Stomach (tissue), 9 donors: ENCODE results near the gene ANKRD52. TPM values are rescaled to one million over a fixed set of nuclear protein-coding genes. Genes with fewer than 3 reads are reported as not detected.

Experiments
- DNase-seq, 2 donors: peaks; one replicate each; pipeline versions ENCODE4 v3.0.0 to v3.0.0-alpha.2; 2013 to 2019
- H3K27ac ChIP-seq, 5 donors: fragments of 200-600 bp in 4 of 5; sonication (generic) in 4 of 5; one replicate each; pipeline ENCODE4 v1.5.1; 2013 to 2019; ENCODE audit warnings: mild to moderate bottlenecking in 1 of 5, moderate library complexity in 1 of 5
- H3K27me3 ChIP-seq, 3 donors: fragments of 200-600 bp; sonication (generic); one replicate each; pipeline ENCODE4 v1.5.1; 2017 to 2019; ENCODE audit warnings: mixed run types in 1 of 3
- H3K36me3 ChIP-seq, 4 donors: fragments of 200-600 bp; sonication (generic); 1 replicate in 3 of 4; 2 replicates in 1 of 4; pipeline ENCODE4 v1.5.1; 2016 to 2019
- H3K4me1 ChIP-seq, 4 donors: fragments of 200-600 bp; sonication (generic); one replicate each; pipeline ENCODE4 v1.5.1; 2016 to 2019
- H3K4me3 ChIP-seq, 4 donors: fragments of 200-600 bp; sonication (generic) in 3 of 4; one replicate each; pipeline ENCODE4 v1.5.1; 2016 to 2019; ENCODE audit warnings: mild to moderate bottlenecking in 1 of 4
- H3K9me3 ChIP-seq, 4 donors: fragments of 200-600 bp; sonication (generic); one replicate each; pipeline ENCODE4 v1.5.1; 2016 to 2019
- EP300 ChIP-seq: sonication (generic); formaldehyde crosslinking; IDR thresholded peaks from one replicate; pipeline ENCODE4 v1.6.1; 2017; ENCODE audit warnings: antibody characterized with exemption
- POLR2A ChIP-seq, 4 donors: fragments of 450-650 bp; IDR thresholded peaks; one replicate each; pipeline ENCODE4 v1.6.1; 2016; ENCODE audit warnings: antibody characterized with exemption in 4 of 4, control low read depth in 2 of 4, mild to moderate bottlenecking in 1 of 4, moderate library complexity in 1 of 4
- POLR2AphosphoS5 ChIP-seq, 3 donors: sonication (generic); formaldehyde crosslinking; IDR thresholded peaks; one replicate each; pipeline ENCODE4 v1.6.1; 2016; ENCODE audit warnings: antibody characterized with exemption in 3 of 3
- WGBS, 5 donors: extraction: QIAGEN DNeasy Blood & Tissue Kit in 3 of 5; methylation state at CpG; one replicate each; pipeline versions ENCODE4 v1.1.5 to v1.1.7; 2013 to 2018; 5-methylcytosine and 5-hydroxymethylcytosine counted together
- intact Hi-C: fragments of 100-400 bp; cut with DNase I; formaldehyde crosslinking; loops from one replicate; pipeline ENCODE4 v1.15.1; 2023; ENCODE audit warnings: low total_unique reads
- polyA plus RNA-seq, 3 donors: library from polyadenylated mRNA; stranded (reverse); fragments of 200-250 nt; gene quantifications; one replicate each; pipeline ENCODE4 v1.2.3, GENCODE V29; 2013
- total RNA-seq, 5 donors: library from RNA; depleted of rRNA; stranded (reverse); fragments of >200 nt; gene quantifications; one replicate each; pipeline versions ENCODE4 v1.1.0 to v1.2.3, GENCODE V29; 2014 to 2016
- TF ChIP-seq, protein P1 (sequence below), 7 experiments: fragments of 450-650 bp in 4 of 7; fragments of 200-600 bp in 3 of 7; sonication (generic) in 3 of 7; IDR thresholded peaks; one replicate each; pipeline ENCODE4 v1.5.1; 2016 to 2019; ENCODE audit warnings: antibody characterized with exemption in 7 of 7, control low read depth in 2 of 7, mild to moderate bottlenecking in 1 of 7
- donor health status: healthy with polysubstance abuse.
- donor health status: Bipolar disorder and iron deficiency.
- donor health status: healthy.

ANKRD52 gene
- total and polyA plus RNA-seq, 8 donors = 2.3 to 28.3 (median 10.4) TPM

- peaks cover 8 to 29% (median 23%) of the 10 kb centered on the region in 4 donors for H3K36me3 ChIP-seq
- H3K4me1 ChIP-seq = peaks cover 11 to 23% (median 18%) of the 10 kb centered on the region in 4 donors
- 82 to 93% (median 91%) methylated on average over 7 of the region's 7 CpGs for WGBS, 5 donors
- H3K27me3 ChIP-seq = no peaks in the 10 kb centered on the region
- DNase-seq = no peak
- no peaks in the 10 kb centered on the region for H3K9me3 ChIP-seq
- H3K27ac ChIP-seq = no peak overlapping the region
- TF ChIP-seq POLR2A (IDR thresholded peaks at IDR 0.05) (no peak), EP300 (no peak), POLR2AphosphoS5 (IDR thresholded peaks at IDR 0.05) (no peak)
- TF ChIP-seq, protein P1, sequence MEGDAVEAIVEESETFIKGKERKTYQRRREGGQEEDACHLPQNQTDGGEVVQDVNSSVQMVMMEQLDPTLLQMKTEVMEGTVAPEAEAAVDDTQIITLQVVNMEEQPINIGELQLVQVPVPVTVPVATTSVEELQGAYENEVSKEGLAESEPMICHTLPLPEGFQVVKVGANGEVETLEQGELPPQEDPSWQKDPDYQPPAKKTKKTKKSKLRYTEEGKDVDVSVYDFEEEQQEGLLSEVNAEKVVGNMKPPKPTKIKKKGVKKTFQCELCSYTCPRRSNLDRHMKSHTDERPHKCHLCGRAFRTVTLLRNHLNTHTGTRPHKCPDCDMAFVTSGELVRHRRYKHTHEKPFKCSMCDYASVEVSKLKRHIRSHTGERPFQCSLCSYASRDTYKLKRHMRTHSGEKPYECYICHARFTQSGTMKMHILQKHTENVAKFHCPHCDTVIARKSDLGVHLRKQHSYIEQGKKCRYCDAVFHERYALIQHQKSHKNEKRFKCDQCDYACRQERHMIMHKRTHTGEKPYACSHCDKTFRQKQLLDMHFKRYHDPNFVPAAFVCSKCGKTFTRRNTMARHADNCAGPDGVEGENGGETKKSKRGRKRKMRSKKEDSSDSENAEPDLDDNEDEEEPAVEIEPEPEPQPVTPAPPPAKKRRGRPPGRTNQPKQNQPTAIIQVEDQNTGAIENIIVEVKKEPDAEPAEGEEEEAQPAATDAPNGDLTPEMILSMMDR (IDR thresholded peaks at IDR 0.05) = no peak
- no peak overlapping the region for H3K4me3 ChIP-seq
- intact Hi-C loops = no loop called here
Observed at GRCh38 chr12:56229082-56229481, 29.1 kb downstream of the ANKRD52 start.

DNA sequence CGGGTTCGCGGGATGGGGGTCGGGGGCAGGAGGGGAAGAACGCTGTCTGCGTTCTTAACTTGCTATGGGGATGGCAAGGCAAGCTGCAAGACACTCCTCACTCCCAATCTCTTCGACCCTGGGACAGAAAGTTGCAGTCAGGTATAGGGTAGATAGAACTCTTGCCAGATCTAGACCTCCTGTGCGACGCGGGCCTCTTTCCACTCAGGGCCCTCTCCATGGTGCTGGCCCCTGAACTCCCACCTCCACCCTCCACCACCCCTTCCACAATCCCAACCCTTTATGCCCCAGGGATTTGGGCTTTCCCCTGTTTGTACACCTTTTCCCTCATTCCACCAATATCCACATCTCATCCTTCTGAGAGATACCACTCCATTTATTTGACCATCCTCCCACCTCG is 33.2 kb downstream of the ANKRD52 start:
- TF ChIP-seq, protein P1 (IDR thresholded peaks at IDR 0.05) = no peak
- TF ChIP-seq EP300 = no peak
- TF ChIP-seq POLR2A (IDR thresholded peaks at IDR 0.05) = no peak
- TF ChIP-seq POLR2AphosphoS5 (IDR thresholded peaks at IDR 0.05) = no peak
- Histone ChIP-seq H3K27me3 (no peaks in the 10 kb centered on the region), H3K27ac (peak overlapping the region in 4 of 5 donors; percentile 96 to 97 (median 97)), H3K4me1 (peaks cover 41 to 45% (median 44%) of the 10 kb centered on the region in 4 donors), H3K36me3 (peaks cover 8 to 29% (median 23%) of the 10 kb centered on the region in 4 donors), H3K4me3 (peak overlapping the region; percentile 57 to 79 (median 68)), H3K9me3 (no peaks in the 10 kb centered on the region)
- intact Hi-C loops = no loop called here
- WGBS, 5 donors = 33 to 72% (median 42%) methylated on average over 11 of the region's 11 CpGs
- DNase-seq = no peak

DNA sequence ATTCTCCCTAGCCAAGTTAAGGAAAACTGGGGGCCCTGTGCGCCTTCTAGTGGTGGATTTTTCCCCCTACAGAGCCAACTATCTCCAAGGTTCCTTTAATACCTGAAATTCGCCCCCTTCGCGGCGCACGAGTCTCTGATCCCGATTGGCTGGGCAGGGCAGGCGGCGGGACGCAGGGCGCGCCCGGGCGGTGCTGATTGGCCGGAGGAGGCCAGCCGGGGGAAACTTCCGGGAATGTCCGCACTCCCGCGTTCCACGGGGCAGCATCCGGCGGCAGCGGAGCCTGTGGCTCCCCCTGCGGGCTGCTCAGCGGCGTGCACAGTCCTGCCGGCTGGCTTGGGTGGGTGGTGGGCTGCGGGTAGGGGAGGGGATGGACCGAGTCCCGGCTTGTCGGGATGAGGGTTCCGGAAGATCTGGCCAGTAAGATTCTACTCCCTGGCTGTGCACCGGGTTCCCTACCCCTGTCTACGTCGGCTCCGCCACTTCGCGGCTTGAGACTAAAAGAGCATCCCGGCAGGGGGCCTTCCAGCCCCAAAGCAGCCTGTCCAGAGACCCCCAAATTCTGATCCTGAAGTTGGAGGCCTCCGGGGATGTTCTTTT is 34.0 kb downstream of the ANKRD52 start, which contains the start of gene NABP2:
NABP2 (plus strand) TSS at position 241 of the 600 bp plus-strand sequence. CDS start 515 bp downstream, outside the sequence.
- Histone ChIP-seq H3K4me3 (peak within 1 kb of the TSS; percentile 57 to 79 (median 68)), H3K36me3 (peaks cover 8 to 24% (median 20%) of the 10 kb centered on the region in 4 donors), H3K27ac (peak within 1 kb of the TSS; percentile 81 to 97 (median 97)), H3K27me3 (no peaks in the 10 kb centered on the region), H3K4me1 (peaks cover 44 to 52% (median 51%) of the 10 kb centered on the region in 4 donors), H3K9me3 (no peaks in the 10 kb centered on the region)
- DNase-seq = peak; percentile 98 to 99
- intact Hi-C loops = no loop called here
- WGBS, 5 donors = 0 to 1% (median 0%) methylated on average over 25 to 41 of the region's 41 CpGs
- no peak for TF ChIP-seq POLR2A (IDR thresholded peaks at IDR 0.05)
- TF ChIP-seq, protein P1 (IDR thresholded peaks at IDR 0.05) = peak in 6 of 7 experiments; percentile 6 to 99 (median 86)
- no peak for TF ChIP-seq EP300
- peak; percentile 36 to 84 (median 59) for TF ChIP-seq POLR2AphosphoS5 (IDR thresholded peaks at IDR 0.05)

GRCh38 chr12:56223571-56224101 is 34.5 kb downstream of the ANKRD52 start:
- H3K9me3 ChIP-seq = no peaks in the 10 kb centered on the region
- peak overlapping the region; percentile 57 to 79 (median 68) for H3K4me3 ChIP-seq
- intact Hi-C loops = no loop called here
- WGBS, 5 donors = 19 to 29% (median 24%) methylated on average over 15 of the region's 15 CpGs
- peak overlapping the region; percentile 81 to 97 (median 97) for H3K27ac ChIP-seq
- DNase-seq = no peak
- no peaks in the 10 kb centered on the region for H3K27me3 ChIP-seq
- TF ChIP-seq POLR2AphosphoS5 (IDR thresholded peaks at IDR 0.05) = no peak
- no peak for TF ChIP-seq POLR2A (IDR thresholded peaks at IDR 0.05)
- TF ChIP-seq, protein P1 (IDR thresholded peaks at IDR 0.05) = no peak
- TF ChIP-seq EP300 = no peak
- H3K36me3 ChIP-seq = peaks cover 3 to 19% (median 14%) of the 10 kb centered on the region in 4 donors
- peaks cover 44 to 58% (median 53%) of the 10 kb centered on the region in 4 donors for H3K4me1 ChIP-seq
